Astrocyte (in vitro differentiated cells and primary cell): ENCODE measurements around the gene SLC7A9.

ENCODE experiments used
- CTCF ChIP-seq: IDR thresholded peaks from 2 replicates; pipeline ENCODE4 v1.5.1; 2011; ENCODE audit warnings: low read depth, mild to moderate bottlenecking, inconsistent platforms, low read length, moderate library complexity; ENCODE audit not compliant: insufficient read depth
- EZH2 ChIP-seq: IDR thresholded peaks from 2 replicates; pipeline ENCODE4 v1.6.1; 2012; ENCODE audit warnings: mild to moderate bottlenecking, low read length, inconsistent platforms; ENCODE audit not compliant: insufficient read depth

DNA sequence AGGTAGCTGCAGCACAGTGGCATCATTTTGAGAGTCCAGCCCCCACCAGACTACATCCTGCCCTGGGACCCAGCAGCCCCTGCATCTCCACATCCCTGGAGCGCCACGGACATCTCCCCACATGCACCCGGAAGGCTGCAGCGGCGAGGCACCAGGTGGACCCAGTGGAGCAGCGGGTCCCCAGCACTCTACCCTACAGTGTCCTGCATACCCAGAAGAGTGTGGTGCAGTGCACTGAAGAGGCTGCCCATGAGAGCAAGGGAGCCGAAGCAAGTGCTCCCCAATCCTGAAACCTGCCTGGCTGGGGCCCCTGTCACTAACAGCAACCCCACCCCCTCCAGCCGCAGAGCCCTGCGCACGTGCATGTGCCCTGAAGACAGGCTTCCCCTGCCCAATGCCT lies 21.3 kb upstream of the SLC7A9 start:
- TF ChIP-seq CTCF (no peak), EZH2 (no peak)
